Middle frontal gyrus (tissue), 1 donor: ENCODE results near the gene MAP3K4.

Experiments
- DNase-seq: peaks from one replicate; pipeline ENCODE4 v3.0.0-alpha.2; 2015; ENCODE audit warnings: low spot score; ENCODE audit errors: extremely low spot score

MAP3K4 gene

DNA sequence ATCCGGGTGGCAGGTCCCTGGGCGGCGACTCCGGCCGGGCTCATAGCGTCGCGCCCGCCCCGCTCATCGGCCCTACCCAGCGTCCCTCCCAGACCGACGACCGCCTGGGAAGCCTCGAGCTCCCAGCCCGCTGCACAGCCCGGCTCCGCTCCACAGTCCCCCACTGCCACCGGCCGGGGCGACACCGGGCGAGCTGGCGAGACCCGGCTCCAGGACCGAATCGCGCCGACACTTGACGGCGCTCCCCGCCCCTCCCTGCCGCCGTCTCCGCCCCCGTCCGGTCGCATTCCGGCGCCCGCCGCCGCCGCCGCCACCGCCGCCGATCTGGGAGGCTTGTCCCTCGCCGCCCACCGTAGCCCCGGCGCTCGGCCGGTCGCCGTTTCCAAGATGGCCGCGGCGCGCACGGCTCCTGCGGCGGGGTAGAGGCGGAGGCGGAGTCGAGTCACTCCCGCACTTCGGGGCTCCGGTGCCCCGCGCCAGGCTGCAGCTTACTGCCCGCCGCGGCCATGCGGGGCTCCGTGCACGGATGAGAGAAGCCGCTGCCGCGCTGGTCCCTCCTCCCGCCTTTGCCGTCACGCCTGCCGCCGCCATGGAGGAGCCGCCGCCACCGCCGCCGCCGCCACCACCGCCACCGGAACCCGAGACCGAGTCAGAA, at the start of gene MAP3K4:
TSS of gene MAP3K4 (plus strand) at position 364 of the 655 bp plus-strand sequence. CDS start at position 527, 163 bp downstream.
- DNase-seq, result peak; percentile 40

GRCh38 chr6:160943997-160944396, 47.6 kb upstream of the MAP3K4 start:
- no peak for DNase-seq

DNA sequence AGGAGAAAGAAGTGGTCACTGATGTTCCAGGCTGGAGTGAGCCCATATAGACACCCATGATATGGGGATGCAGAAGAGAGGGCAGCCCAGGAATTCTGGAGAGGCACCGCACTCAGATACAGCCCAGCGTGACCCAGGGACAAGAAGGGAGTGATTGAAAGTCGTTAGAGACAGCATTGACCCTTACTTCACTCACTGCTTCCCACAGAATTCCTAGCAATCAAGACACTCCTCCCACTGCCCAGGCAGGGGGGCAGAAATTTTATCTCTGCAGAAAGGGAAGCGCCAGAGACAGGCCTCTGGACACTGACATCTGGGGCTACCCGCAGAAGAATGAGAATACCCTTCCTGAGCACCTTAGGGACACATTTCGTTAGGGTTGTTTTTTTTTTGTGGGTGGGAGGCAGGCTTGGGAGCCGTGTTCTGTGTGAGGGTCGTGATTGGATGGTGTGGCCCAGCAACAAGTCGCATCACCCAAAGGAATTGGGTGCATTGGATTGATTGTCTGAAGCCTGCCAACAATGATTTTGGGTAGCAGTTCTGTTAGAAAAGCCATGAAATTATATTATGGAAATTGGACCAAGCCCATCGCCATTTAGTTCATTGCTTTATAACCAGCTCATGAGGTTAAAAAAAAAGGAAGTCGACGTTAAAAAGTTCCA, 45.9 kb upstream of the MAP3K4 start:
- DNase-seq, result no peak

- no peak for DNase-seq
Observed at GRCh38 chr6:160949531-160949930, 42.0 kb upstream of the MAP3K4 start.

- no peak for DNase-seq
Observed at GRCh38 chr6:160950507-160950906, 41.1 kb upstream of the MAP3K4 start.

GRCh38 chr6:160951187-160952030, 40.2 kb upstream of the MAP3K4 start:
- no peak for DNase-seq

GRCh38 chr6:160952633-160953281, 38.8 kb upstream of the MAP3K4 start:
- DNase-seq, result no peak

DNA sequence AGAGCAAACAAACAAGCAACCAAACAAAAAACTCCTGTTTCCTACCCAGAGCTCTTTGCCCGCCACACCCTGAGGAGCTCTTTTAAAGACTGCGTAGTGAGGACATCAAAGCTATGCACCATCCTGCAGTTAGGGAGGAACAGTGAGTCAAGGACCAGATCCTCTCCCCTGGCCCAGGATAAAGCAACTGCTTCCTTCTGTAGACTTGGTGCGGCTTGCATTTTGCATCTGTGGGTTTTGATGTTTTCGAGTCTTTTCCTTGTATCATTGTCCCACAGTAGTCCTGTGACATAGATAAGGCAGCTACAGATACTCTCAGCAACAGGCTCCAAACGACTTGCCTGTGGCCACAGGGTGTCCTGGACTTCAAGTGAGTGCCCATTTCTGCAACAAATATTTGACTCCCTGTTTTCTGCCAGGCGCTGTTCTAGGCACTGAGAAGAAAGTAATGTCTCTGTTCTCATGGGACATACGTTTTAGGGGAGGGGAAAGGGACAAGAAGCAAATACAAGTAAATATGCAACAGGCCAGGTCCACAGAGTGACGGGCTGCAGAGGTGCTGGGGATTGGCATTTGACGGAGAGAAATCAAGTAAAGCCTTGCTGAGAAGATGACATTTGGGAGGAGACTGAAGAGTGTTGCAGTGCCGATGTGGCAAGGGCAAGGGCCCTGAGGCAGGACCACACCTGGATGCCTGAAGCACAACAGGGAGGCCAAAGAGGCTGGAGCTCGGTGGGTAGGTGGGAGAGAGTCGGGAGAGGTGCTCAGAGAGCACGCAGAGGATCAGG, 35.9 kb upstream of the MAP3K4 start:
- no peak for DNase-seq

- DNase-seq, result no peak
Observed at GRCh38 chr6:160956300-160957035, 35.1 kb upstream of the MAP3K4 start.

DNA sequence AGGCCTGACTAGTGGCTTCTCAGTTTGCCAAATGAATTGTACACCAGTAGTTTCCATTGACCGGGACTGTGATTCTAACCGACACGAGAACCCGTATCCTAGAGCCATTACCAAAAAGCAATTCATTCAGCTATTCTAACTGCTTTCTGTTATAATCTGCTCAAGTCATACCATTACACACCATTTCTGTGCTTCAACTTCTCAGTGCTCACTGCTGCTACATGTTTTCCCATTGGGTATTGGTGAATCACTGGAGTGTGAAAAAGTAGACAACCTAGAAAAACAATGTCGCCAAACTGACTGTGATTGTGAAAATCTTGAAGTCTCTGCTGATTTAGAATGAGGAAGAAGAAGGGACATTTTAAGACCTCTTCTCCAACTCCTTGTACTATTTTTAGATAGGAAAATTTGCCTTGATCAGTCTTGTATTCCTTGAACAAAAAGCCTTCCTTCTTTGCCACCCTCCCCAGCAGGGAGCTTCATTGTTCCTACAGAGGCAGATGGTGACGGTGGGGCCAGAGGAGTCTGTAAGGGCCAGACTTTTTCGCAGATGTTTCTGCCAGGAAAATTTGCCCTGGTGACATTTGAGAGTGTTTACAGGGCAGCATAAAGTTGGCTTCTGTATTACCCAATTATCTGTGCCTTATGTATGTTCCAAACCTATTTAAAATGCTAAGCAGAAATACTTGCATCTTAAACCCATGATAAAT, 31.7 kb upstream of the MAP3K4 start:
- DNase-seq, result no peak

- no peak for DNase-seq
Observed at GRCh38 chr6:160960839-160961238, 30.7 kb upstream of the MAP3K4 start.

DNA sequence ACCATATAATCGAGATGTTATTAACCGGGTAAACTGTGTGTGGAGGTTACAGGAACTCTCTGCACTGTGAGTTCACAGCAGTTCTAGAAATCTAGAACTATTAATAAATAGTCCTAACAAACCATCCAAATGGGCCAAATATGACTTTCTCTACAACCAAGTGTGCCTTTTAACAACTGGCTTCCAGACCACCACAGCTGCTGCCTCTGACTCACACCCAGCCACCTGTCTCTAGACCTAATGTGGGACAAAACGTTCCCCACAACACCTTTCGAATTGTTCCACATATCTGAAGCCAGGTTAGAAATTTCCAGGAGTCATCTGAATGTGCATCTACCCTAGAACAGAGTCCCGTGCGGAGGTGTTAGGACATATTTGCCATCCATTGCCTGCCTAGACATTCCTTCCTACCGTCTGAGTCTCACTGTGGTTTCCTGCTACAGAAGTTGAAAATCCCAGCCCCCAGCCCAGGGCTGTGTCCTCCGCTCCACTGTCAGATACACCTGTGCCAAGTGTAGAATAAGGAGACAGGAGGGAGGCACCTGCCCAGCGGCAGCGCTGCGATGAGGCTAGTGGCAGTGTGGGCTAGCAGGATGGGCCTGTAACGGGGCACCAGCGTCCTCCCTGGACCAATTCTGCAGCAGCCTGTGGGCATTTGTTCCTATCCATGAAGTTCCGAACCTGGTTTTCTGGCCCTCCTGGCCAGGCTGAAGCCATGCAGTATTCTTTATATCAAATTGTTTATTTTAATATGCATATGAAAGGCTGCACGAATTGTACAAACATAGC, 28.5 kb upstream of the MAP3K4 start:
- no peak for DNase-seq

GRCh38 chr6:160963651-160964050, 27.9 kb upstream of the MAP3K4 start:
- DNase-seq, result no peak

- no peak for DNase-seq
Observed at GRCh38 chr6:160965893-160966292, 25.7 kb upstream of the MAP3K4 start.

DNA sequence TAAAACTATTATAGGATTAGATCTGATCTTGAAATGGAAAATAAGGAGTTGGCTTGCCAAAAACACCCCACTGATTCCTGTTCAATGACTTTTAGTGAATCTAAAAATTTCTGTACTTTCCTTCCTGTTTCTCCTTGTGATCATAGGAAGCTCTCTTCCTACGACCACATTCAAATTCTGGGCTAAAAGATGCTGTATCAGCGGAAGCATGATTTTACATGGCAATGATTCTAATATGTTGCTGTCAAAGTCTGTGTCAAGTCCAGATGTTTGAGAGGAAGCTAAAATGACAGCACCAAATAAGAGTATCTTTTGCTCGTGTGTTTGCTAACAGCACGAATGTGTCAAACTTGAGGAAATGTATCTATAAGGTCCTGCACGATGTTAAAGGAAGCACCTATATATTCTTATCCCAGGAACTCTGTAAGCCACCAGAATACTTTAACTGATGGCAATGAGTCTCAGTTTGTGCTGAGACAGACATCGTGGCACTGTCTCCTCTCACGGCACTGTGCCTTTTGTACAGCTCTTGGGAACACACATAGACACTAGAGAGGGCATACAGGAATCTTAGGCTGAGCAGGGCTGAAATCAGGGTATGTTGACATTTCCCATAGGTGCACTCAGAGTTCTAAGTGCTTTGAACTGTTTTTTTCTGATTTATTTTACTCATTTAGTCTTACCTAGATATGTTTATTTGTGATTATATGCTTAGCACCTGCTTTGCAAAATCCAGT, 24.9 kb upstream of the MAP3K4 start:
- DNase-seq, result no peak

DNA sequence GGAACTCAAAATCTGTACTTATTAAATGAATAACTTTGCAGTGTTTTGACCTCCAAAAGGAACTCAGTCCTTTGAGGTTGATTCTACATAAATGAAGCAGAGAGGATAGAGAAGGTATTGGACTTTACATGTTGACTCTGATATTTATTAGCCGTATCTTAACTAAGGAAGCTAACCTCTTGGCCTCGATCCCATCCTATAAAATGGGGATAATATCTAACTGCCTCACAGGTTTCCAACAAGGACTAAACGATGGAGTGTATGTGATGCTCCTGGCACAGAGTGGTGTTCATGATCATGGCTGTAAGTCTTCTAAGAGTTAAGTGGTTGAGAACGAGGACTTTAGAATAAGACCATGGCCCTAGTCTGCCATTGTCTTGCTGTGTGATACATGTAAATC, 24.2 kb upstream of the MAP3K4 start:
- DNase-seq, result no peak

DNA sequence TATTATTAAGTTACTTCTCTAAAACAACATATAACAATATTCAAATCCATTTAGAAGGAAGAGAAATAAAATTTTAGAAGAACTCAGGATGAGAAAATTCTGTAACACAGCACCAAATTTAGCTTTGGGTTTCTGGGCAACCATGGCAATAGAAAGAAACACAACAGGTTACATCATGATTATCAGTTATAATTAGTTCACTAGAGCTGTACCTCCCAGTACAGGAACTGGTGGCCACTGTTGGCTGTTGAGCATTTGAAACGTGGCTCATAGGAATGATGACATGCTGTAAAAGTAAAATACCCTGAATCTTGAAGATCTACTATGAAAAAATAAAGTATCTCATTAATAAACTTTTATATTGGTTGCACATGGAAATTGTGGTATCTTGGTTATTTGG, 23.7 kb upstream of the MAP3K4 start:
- DNase-seq, result no peak

- DNase-seq, result no peak
Observed at GRCh38 chr6:160971171-160971570, 20.4 kb upstream of the MAP3K4 start.
